Keratinocyte (primary cell): ENCODE results near the gene PTPRN2. TPM values are rescaled to one million over a fixed set of nuclear protein-coding genes. Genes with fewer than 3 reads are reported as not detected.

Source experiments
- DNase-seq: peaks from one replicate; pipeline ENCODE4 v3.0.0-alpha.2; 2011; ENCODE audit warnings: low read depth, missing footprints, low spot score
- FAIRE-seq: peaks from 2 replicates; lab custom pipeline; 2011; peaks lifted over from hg19 to GRCh38; lab: Jason Lieb, UNC
- H2AFZ ChIP-seq: 2 replicates; pipeline ENCODE4 v1.6.0; 2012; ENCODE audit warnings: low read length, control low read depth, inconsistent platforms; ENCODE audit not compliant: control insufficient read depth
- H3K27ac ChIP-seq: 2 replicates; pipeline ENCODE4 v1.5.1; 2011; ENCODE audit warnings: low read length; ENCODE audit not compliant: control insufficient read depth, insufficient read depth
- H3K27me3 ChIP-seq: 3 replicates; pipeline ENCODE4 v1.6.0; 2011; ENCODE audit warnings: low read length; ENCODE audit not compliant: control insufficient read depth, insufficient read depth; ENCODE audit errors: extremely low read depth
- H3K36me3 ChIP-seq, 2 experiments: 2 replicates in 1 of 2; 3 replicates in 1 of 2; pipeline ENCODE4 v1.5.1; 2011; ENCODE audit warnings: low read length in 2 of 2, mild to moderate bottlenecking in 1 of 2; ENCODE audit not compliant: control insufficient read depth in 2 of 2, insufficient read depth in 2 of 2; ENCODE audit errors: extremely low read depth in 1 of 2
- H3K4me1 ChIP-seq: 3 replicates; pipeline ENCODE4 v1.5.1; 2011; ENCODE audit warnings: low read length; ENCODE audit not compliant: control insufficient read depth, insufficient read depth; ENCODE audit errors: extremely low read depth
- H3K4me2 ChIP-seq: 3 replicates; pipeline ENCODE4 v1.6.0; 2011; ENCODE audit warnings: low read depth, low read length; ENCODE audit not compliant: control insufficient read depth, insufficient read depth; ENCODE audit errors: extremely low read depth
- H3K4me3 ChIP-seq, 3 experiments: fragments of 200-600 bp in 1 of 3; sonication (generic) in 1 of 3; 2 replicates in 2 of 3; 3 replicates in 1 of 3; pipeline ENCODE4 v1.5.1; 2011 to 2016; ENCODE audit warnings: low read length in 3 of 3, mild to moderate bottlenecking in 3 of 3, control low read depth in 2 of 3, inconsistent platforms in 1 of 3, low read depth in 1 of 3, mixed read lengths in 1 of 3, mixed run types in 1 of 3, moderate library complexity in 1 of 3; ENCODE audit not compliant: control insufficient read depth in 2 of 3, insufficient read depth in 2 of 3; ENCODE audit errors: extremely low read depth in 1 of 3
- H3K79me2 ChIP-seq: 2 replicates; pipeline ENCODE4 v1.6.0; 2012; ENCODE audit warnings: low read length; ENCODE audit not compliant: control insufficient read depth, insufficient read depth
- H3K9ac ChIP-seq: 3 replicates; pipeline ENCODE4 v1.6.0; 2011; ENCODE audit warnings: low read length; ENCODE audit not compliant: control insufficient read depth, insufficient read depth; ENCODE audit errors: extremely low read depth
- H3K9me1 ChIP-seq: 3 replicates; pipeline ENCODE4 v1.6.0; 2011; ENCODE audit warnings: low read length; ENCODE audit not compliant: control insufficient read depth, insufficient read depth; ENCODE audit errors: extremely low read depth
- H3K9me3 ChIP-seq: 2 replicates; pipeline ENCODE4 v1.5.1; 2012; ENCODE audit warnings: low read depth, low read length; ENCODE audit not compliant: control insufficient read depth
- H4K20me1 ChIP-seq: 3 replicates; pipeline ENCODE4 v1.6.0; 2011; ENCODE audit warnings: low read length; ENCODE audit not compliant: control insufficient read depth, insufficient read depth; ENCODE audit errors: extremely low read depth
- CTCF ChIP-seq, 3 experiments: IDR thresholded peaks in 1 of 3; conservative IDR thresholded peaks in 1 of 3; optimal IDR thresholded peaks in 1 of 3; 2 replicates in 2 of 3; 3 replicates in 1 of 3; pipeline versions ENCODE3 to v1.5.1; 2011; ENCODE audit warnings: low read length in 3 of 3, mild to moderate bottlenecking in 3 of 3, moderate library complexity in 2 of 3, control low read depth in 1 of 3, inconsistent platforms in 1 of 3; ENCODE audit not compliant: insufficient read depth in 2 of 3; ENCODE audit errors: extremely low read depth in 1 of 3
- EZH2 ChIP-seq: IDR thresholded peaks from one replicate; pipeline ENCODE4 v1.6.1; 2012; ENCODE audit warnings: inconsistent platforms, mild to moderate bottlenecking, low read length, moderate library complexity
- dilution Hi-C: fragments of 300-500 bp; cut with MboI; formaldehyde crosslinking; loops from one replicate; pipeline ENCODE4 v1.7.0; 2020; ENCODE audit warnings: low sequenced_read_pairs; ENCODE audit not compliant: extremely low pct_ligation_motif_present
- polyA plus RNA-seq, 5 experiments: library from polyadenylated mRNA; depleted of rRNA in 3 of 5; stranded (reverse) in 3 of 5; stranded (forward) in 1 of 5; unstranded in 1 of 5; fragments of >200 nt; gene quantifications; 1 replicate in 1 of 5; 2 replicates in 3 of 5; 3 replicates in 1 of 5; pipeline versions ENCODE4 v1.2.1 to v1.2.3, GENCODE V29; 2011 to 2012; ENCODE audit warnings: missing spikeins in 2 of 5, low read depth in 1 of 5, low replicate concordance in 1 of 5

Gene PTPRN2
- polyA plus RNA-seq, 1 donor (not counting 4 experiments of a cell fraction or from before 2014, with no cell fraction given) = not detected

- Histone ChIP-seq H4K20me1 (no peaks in the 10 kb centered on the region), H3K9ac (no peak overlapping the region), H3K9me3 (peaks cover 11% of the 10 kb centered on the region), H3K27ac (no peak overlapping the region), H3K4me3 (no peak overlapping the region), H3K9me1 (no peaks in the 10 kb centered on the region), H3K27me3 (no peaks in the 10 kb centered on the region), H2AFZ (no peak overlapping the region), H3K36me3 (no peaks in the 10 kb centered on the region), H3K79me2 (no peaks in the 10 kb centered on the region), H3K4me1 (no peaks in the 10 kb centered on the region), H3K4me2 (no peak overlapping the region)
- TF ChIP-seq CTCF (optimal IDR thresholded peaks at IDR 0.05 in 1 of 3, IDR thresholded peaks at IDR 0.05 in 1 of 3, conservative IDR thresholded peaks at IDR 0.05 in 1 of 3; ENCODE audit: extremely low read depth in 1 of 3, insufficient read depth in 2 of 3, low read length in 3 of 3) = no peak
- TF ChIP-seq EZH2 = no peak
- DNase-seq = no peak
- no peak for FAIRE-seq
- dilution Hi-C loops = no loop called here
These were observed 614.7 kb downstream of the PTPRN2 start for GRCh38 chr7:157972914-157973313.

- no peak for FAIRE-seq
- dilution Hi-C loops = no loop called here
- TF ChIP-seq EZH2 = no peak
- no peak for TF ChIP-seq CTCF (optimal IDR thresholded peaks at IDR 0.05 in 1 of 3, IDR thresholded peaks at IDR 0.05 in 1 of 3, conservative IDR thresholded peaks at IDR 0.05 in 1 of 3; ENCODE audit: extremely low read depth in 1 of 3, insufficient read depth in 2 of 3, low read length in 3 of 3)
- no peak overlapping the region for H3K4me2 ChIP-seq
- H3K36me3 ChIP-seq = no peaks in the 10 kb centered on the region
- H3K79me2 ChIP-seq = no peaks in the 10 kb centered on the region
- no peak overlapping the region for H2AFZ ChIP-seq
- no peak overlapping the region for H3K9ac ChIP-seq
- H3K9me1 ChIP-seq = no peaks in the 10 kb centered on the region
- H3K27ac ChIP-seq = no peak overlapping the region
- no peak overlapping the region for H3K4me3 ChIP-seq
- H4K20me1 ChIP-seq = no peaks in the 10 kb centered on the region
- peaks cover 13% of the 10 kb centered on the region for H3K9me3 ChIP-seq
- H3K27me3 ChIP-seq = no peaks in the 10 kb centered on the region
- no peak for DNase-seq
- no peaks in the 10 kb centered on the region for H3K4me1 ChIP-seq
These were observed 616.1 kb downstream of the PTPRN2 start for GRCh38 chr7:157971501-157971900.
